GM12878 (cell line): ENCODE measurements around the gene TRPC1. TPM values are rescaled to one million over a fixed set of nuclear protein-coding genes. Genes with fewer than 3 reads are reported as not detected.

Experiments used
- ATAC-seq: fragments of 200-7000 bp; cut with Tn5 transposase; 3 replicates; pipeline ENCODE4 v1.9.1; 2020; ENCODE audit warnings: mild to moderate bottlenecking, moderate library complexity
- BruUV-seq: library from RNA; stranded (reverse); fragments of 400-500 nt; replicated peaks from 2 replicates; lab custom pipeline; 2021; lab: Mats Ljungman, UMichigan
- CTCF ChIA-PET: fragments of 300-600 bp; sonication (Branson Sonifier 250); formaldehyde crosslinking; extraction: SDS; loops from one replicate; lab custom pipeline; 2021; ENCODE audit warnings: inconsistent platforms; lab: Yijun Ruan, JAX
- POLR2A ChIA-PET: fragments of 350-600 bp; formaldehyde crosslinking; extraction: SDS; loops from one replicate; lab custom pipeline; 2021; ENCODE audit warnings: inconsistent platforms; lab: Charles Lee
- RAD21 ChIA-PET: fragments of 300-600 bp; sonication (Branson Sonifier 250); formaldehyde crosslinking; loops from one replicate; lab custom pipeline; 2023; ENCODE audit warnings: antibody characterized with exemption; ENCODE audit not compliant: unreplicated experiment; lab: Charles Lee
- SMC1A ChIA-PET: fragments of 300-600 bp; sonication (Branson Sonifier 250); formaldehyde crosslinking; loops from one replicate; lab custom pipeline; 2023; ENCODE audit not compliant: unreplicated experiment, uncharacterized antibody; lab: Charles Lee
- DNase-seq: peaks from one replicate; pipeline ENCODE4 v3.0.0-alpha.2; 2011; ENCODE audit warnings: low read depth, low spot score
- FAIRE-seq: peaks from 3 replicates; lab custom pipeline; 2011; peaks lifted over from hg19 to GRCh38; lab: Jason Lieb, UNC
- H2AFZ ChIP-seq: 2 replicates; pipeline ENCODE4 v1.6.0; 2011; ENCODE audit warnings: low read depth, low read length, control low read depth; ENCODE audit not compliant: control insufficient read depth
- H3K27ac ChIP-seq: 2 replicates; pipeline ENCODE4 v1.5.1; 2011; ENCODE audit warnings: control low read depth; ENCODE audit not compliant: control insufficient read depth, insufficient read depth
- H3K27me3 ChIP-seq, 2 experiments: replicated peaks in 1 of 2; 2 replicates each; pipeline versions ENCODE4 v1.6.0 to v1.6.1; 2011; ENCODE audit warnings: low read length in 1 of 2; ENCODE audit not compliant: control insufficient read depth in 2 of 2, insufficient read depth in 2 of 2
- H3K36me3 ChIP-seq, 2 experiments: 2 replicates each; pipeline ENCODE4 v1.5.1; 2011; ENCODE audit warnings: low read length in 1 of 2; ENCODE audit not compliant: control insufficient read depth in 2 of 2, insufficient read depth in 2 of 2
- H3K4me1 ChIP-seq: 2 replicates; pipeline ENCODE4 v1.6.1; 2011; ENCODE audit warnings: mild to moderate bottlenecking, low read length, moderate library complexity, mixed read lengths; ENCODE audit not compliant: control insufficient read depth, insufficient read depth
- H3K4me2 ChIP-seq: 2 replicates; pipeline ENCODE4 v1.6.0; 2011; ENCODE audit warnings: control low read depth; ENCODE audit not compliant: control insufficient read depth, insufficient read depth
- H3K4me3 ChIP-seq: fragments of 200-600 bp; sonication (generic); 2 replicates; pipeline ENCODE4 v1.5.1; 2016
- H3K79me2 ChIP-seq: 2 replicates; pipeline ENCODE4 v1.6.0; 2011; ENCODE audit warnings: low read length; ENCODE audit not compliant: control insufficient read depth, insufficient read depth
- H3K9ac ChIP-seq: 2 replicates; pipeline ENCODE4 v1.8.0; 2011; ENCODE audit warnings: low read length, control low read depth, mixed read lengths; ENCODE audit not compliant: control insufficient read depth, insufficient read depth
- H3K9me3 ChIP-seq: replicated peaks from 3 replicates; pipeline ENCODE4 v1.5.1; 2011; ENCODE audit warnings: mild to moderate bottlenecking, low read length; ENCODE audit not compliant: control insufficient read depth, insufficient read depth
- H4K20me1 ChIP-seq: 2 replicates; pipeline ENCODE4 v1.6.0; 2011; ENCODE audit not compliant: control insufficient read depth, insufficient read depth
- CBX5 ChIP-seq: sonication (generic); IDR thresholded peaks from 2 replicates; pipeline ENCODE4 v1.6.1; 2016; ENCODE audit warnings: low read depth, moderate library complexity, mild to moderate bottlenecking, inconsistent platforms
- CHD2 ChIP-seq: IDR thresholded peaks from 2 replicates; pipeline ENCODE4 v1.6.1; 2011; ENCODE audit warnings: low read depth, low read length, improper control_type of control experiment, borderline replicate concordance
- HDAC6 ChIP-seq: fragments of 200-600 bp; sonication (generic); IDR thresholded peaks from one replicate; pipeline ENCODE4 v1.8.0; 2017; ENCODE audit warnings: antibody characterized with exemption; ENCODE audit not compliant: unreplicated experiment
- IKZF1 ChIP-seq: fragments of 450-650 bp; conservative IDR thresholded peaks from 2 replicates; pipeline ENCODE4 v1.6.1; 2017; ENCODE audit warnings: antibody characterized with exemption, mild to moderate bottlenecking
- PML ChIP-seq: IDR thresholded peaks from 2 replicates; pipeline ENCODE4 v1.6.1; 2012; ENCODE audit warnings: low read length, inconsistent platforms
- SMAD5 ChIP-seq: IDR thresholded peaks from 2 replicates; pipeline ENCODE4 v1.6.1; 2016; ENCODE audit warnings: antibody characterized with exemption, low read depth
- SP1 ChIP-seq: IDR thresholded peaks from one replicate; pipeline ENCODE4 v1.6.1; 2011; ENCODE audit warnings: low read depth, low read length
- WGBS: methylation state at CpG from one replicate; pipeline ENCODE4 v1.1.6; 2016; ENCODE audit warnings: low lambda C conversion rate; ENCODE audit not compliant: insufficient replicate concordance, insufficient coverage; ENCODE audit errors: missing lambda C conversion rate; 5-methylcytosine and 5-hydroxymethylcytosine counted together
- in situ Hi-C: fragments of 300-500 bp; cut with MboI; formaldehyde crosslinking; loops from 9 replicates; pipeline ENCODE4 v1.14.3; 2018; ENCODE audit warnings: mixed read lengths
- intact Hi-C: fragments of 100-400 bp; cut with micrococcal nuclease; formaldehyde crosslinking; loops from one replicate; pipeline ENCODE4 v1.14.2; 2022; ENCODE audit not compliant: unreplicated experiment
- polyA plus RNA-seq, 11 experiments: library from polyadenylated mRNA; depleted of rRNA in 4 of 11; unstranded in 6 of 11; stranded (reverse) in 5 of 11; fragments of >200 nt; fragmentation: Nextera tagmentation in 4 of 11; fragmentation: Illumina TruSeq in 1 of 11; extraction: Ambion mirVana in 4 of 11; extraction: Trizol in 1 of 11; gene quantifications; 1 replicate in 1 of 11; 2 replicates in 10 of 11; pipeline versions ENCODE4 v1.2.1 to v1.2.3, GENCODE V29; 2011 to 2016; ENCODE audit warnings: inconsistent platforms in 2 of 11, missing spikeins in 2 of 11, low read depth in 1 of 11
- total RNA-seq, 4 experiments: library from RNA; depleted of rRNA in 3 of 4; stranded (reverse); fragments of >200 nt in 3 of 4; fragmentation: Illumina TruSeq in 1 of 4; extraction: Trizol in 1 of 4; gene quantifications; 2 replicates each; pipeline versions ENCODE4 v1.2.1 to v1.2.3, GENCODE V29; 2013 to 2021
- TF ChIP-seq, protein P1 (sequence below): IDR thresholded peaks from 2 replicates; pipeline ENCODE4 v1.6.1; 2011; ENCODE audit warnings: low read depth, low read length, improper control_type of control experiment, borderline replicate concordance
- TF ChIP-seq, protein P2 (sequence below): IDR thresholded peaks from 2 replicates; pipeline ENCODE4 v1.6.1; 2011; ENCODE audit warnings: mild to moderate bottlenecking, low read depth, low read length, moderate library complexity; ENCODE audit not compliant: insufficient replicate concordance
- TF ChIP-seq, protein P3 (sequence below): fragments of 450-650 bp; IDR thresholded peaks from 2 replicates; pipeline ENCODE4 v1.6.1; 2017; ENCODE audit warnings: mild to moderate bottlenecking, moderate library complexity
- TF ChIP-seq, protein P4 (sequence below): fragments of 450-650 bp; IDR thresholded peaks from 2 replicates; pipeline ENCODE4 v1.6.1; 2014; ENCODE audit warnings: mild to moderate bottlenecking

TRPC1 gene
- total and polyA plus RNA-seq, 10 of the 15 experiments (the other 5 are each of a cell fraction or from before 2014, with no cell fraction given) = 0.05 to 2.9 (median 0.17) TPM

DNA sequence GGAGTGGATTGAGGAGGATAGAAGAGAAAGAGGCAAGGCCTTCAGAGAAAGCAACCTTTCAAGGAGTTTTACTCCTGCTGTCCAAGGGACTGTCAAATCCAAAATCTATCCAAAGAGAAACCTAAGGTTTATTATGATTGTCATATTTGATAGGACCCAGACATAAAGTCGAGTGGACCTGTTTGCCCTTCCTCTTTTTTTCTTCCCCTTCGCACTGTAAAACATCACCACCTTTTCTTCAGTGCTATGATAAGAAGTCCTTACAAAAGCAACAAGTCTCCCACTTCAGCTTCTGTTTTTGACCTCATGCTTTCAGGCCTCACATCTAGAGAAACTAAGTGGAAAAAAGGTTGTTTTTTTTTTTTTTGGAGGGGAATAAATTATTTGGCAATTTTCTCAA lies 73.0 kb downstream of the TRPC1 start:
- in situ Hi-C loops = no loop called here
- TF ChIP-seq, protein P1, sequence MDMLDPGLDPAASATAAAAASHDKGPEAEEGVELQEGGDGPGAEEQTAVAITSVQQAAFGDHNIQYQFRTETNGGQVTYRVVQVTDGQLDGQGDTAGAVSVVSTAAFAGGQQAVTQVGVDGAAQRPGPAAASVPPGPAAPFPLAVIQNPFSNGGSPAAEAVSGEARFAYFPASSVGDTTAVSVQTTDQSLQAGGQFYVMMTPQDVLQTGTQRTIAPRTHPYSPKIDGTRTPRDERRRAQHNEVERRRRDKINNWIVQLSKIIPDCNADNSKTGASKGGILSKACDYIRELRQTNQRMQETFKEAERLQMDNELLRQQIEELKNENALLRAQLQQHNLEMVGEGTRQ = no peak
- TF ChIP-seq HDAC6 (no peak), CBX5 (no peak), SP1 (no peak)
- TF ChIP-seq, protein P2, sequence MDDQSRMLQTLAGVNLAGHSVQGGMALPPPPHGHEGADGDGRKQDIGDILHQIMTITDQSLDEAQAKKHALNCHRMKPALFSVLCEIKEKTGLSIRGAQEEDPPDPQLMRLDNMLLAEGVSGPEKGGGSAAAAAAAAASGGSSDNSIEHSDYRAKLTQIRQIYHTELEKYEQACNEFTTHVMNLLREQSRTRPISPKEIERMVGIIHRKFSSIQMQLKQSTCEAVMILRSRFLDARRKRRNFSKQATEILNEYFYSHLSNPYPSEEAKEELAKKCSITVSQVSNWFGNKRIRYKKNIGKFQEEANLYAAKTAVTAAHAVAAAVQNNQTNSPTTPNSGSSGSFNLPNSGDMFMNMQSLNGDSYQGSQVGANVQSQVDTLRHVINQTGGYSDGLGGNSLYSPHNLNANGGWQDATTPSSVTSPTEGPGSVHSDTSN = no peak
- CTCF ChIA-PET = no interaction called here

DNA sequence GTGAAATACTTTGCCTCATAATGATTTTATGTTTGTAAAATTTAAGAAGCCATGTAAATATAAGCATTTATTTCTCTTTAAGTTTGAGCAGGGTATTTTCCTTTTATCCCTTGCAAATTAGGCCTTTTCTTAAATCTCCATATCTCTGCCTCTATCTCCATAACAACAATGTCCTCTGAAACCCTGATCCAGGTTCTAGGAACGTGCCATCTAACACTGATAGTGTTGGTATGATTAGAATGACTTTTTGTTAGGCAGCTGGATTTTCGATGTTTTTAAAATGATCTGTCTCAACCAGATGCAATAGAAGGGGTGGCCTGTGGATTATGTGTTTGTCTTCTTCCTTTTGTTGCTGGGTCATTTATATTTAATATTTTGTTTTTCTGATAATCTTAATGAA lies 77.9 kb downstream of the TRPC1 start:
- H3K27me3 ChIP-seq = no peaks in the 10 kb centered on the region; a peak in 1 of 4 replicates
- H3K9me3 ChIP-seq = no peaks in the 10 kb centered on the region
- no peaks in the 10 kb centered on the region for H4K20me1 ChIP-seq
- SMC1A ChIA-PET = no interaction called here
- FAIRE-seq (no peak), DNase-seq (no peak), ATAC-seq (no peak)
- H3K36me3 ChIP-seq = no peaks in the 10 kb centered on the region
- RAD21 ChIA-PET = no interaction called here
- in situ Hi-C loops = no loop called here
- no peaks in the 10 kb centered on the region for H3K4me1 ChIP-seq
- no peak overlapping the region for H3K4me3 ChIP-seq
- H3K4me2 ChIP-seq = no peak overlapping the region
- no peaks in the 10 kb centered on the region for H3K79me2 ChIP-seq
- POLR2A ChIA-PET = no interaction called here
- intact Hi-C loops = no loop called here
- H3K27ac ChIP-seq = no peak overlapping the region
- CTCF ChIA-PET = no interaction called here
- BruUV-seq = no TSS peak
- 30% methylated on average over 2 of the region's 2 CpGs for WGBS
- no peak overlapping the region for H3K9ac ChIP-seq
- no peak overlapping the region for H2AFZ ChIP-seq
- TF ChIP-seq, protein P3, sequence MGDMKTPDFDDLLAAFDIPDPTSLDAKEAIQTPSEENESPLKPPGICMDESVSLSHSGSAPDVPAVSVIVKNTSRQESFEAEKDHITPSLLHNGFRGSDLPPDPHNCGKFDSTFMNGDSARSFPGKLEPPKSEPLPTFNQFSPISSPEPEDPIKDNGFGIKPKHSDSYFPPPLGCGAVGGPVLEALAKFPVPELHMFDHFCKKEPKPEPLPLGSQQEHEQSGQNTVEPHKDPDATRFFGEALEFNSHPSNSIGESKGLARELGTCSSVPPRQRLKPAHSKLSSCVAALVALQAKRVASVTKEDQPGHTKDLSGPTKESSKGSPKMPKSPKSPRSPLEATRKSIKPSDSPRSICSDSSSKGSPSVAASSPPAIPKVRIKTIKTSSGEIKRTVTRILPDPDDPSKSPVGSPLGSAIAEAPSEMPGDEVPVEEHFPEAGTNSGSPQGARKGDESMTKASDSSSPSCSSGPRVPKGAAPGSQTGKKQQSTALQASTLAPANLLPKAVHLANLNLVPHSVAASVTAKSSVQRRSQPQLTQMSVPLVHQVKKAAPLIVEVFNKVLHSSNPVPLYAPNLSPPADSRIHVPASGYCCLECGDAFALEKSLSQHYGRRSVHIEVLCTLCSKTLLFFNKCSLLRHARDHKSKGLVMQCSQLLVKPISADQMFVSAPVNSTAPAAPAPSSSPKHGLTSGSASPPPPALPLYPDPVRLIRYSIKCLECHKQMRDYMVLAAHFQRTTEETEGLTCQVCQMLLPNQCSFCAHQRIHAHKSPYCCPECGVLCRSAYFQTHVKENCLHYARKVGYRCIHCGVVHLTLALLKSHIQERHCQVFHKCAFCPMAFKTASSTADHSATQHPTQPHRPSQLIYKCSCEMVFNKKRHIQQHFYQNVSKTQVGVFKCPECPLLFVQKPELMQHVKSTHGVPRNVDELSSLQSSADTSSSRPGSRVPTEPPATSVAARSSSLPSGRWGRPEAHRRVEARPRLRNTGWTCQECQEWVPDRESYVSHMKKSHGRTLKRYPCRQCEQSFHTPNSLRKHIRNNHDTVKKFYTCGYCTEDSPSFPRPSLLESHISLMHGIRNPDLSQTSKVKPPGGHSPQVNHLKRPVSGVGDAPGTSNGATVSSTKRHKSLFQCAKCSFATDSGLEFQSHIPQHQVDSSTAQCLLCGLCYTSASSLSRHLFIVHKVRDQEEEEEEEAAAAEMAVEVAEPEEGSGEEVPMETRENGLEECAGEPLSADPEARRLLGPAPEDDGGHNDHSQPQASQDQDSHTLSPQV = no peak
- TF ChIP-seq, protein P4, sequence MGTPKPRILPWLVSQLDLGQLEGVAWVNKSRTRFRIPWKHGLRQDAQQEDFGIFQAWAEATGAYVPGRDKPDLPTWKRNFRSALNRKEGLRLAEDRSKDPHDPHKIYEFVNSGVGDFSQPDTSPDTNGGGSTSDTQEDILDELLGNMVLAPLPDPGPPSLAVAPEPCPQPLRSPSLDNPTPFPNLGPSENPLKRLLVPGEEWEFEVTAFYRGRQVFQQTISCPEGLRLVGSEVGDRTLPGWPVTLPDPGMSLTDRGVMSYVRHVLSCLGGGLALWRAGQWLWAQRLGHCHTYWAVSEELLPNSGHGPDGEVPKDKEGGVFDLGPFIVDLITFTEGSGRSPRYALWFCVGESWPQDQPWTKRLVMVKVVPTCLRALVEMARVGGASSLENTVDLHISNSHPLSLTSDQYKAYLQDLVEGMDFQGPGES = no peak
- TF ChIP-seq PML (no peak), SMAD5 (no peak), CHD2 (no peak), IKZF1 (no peak)

More for the DNA sequence above, 73.0 kb downstream of the TRPC1 start:
- ATAC-seq (no peak), DNase-seq (no peak), FAIRE-seq (no peak)
- Histone ChIP-seq H3K27me3 (peaks cover 0 to 5% of the 10 kb centered on the region in 2 experiments; a peak in 2 of 4 replicates), H3K9me3 (no peaks in the 10 kb centered on the region; the same call in 2 of the 3 replicates), H3K36me3 (no peaks in the 10 kb centered on the region), H3K4me1 (no peaks in the 10 kb centered on the region), H3K9ac (no peak overlapping the region), H3K27ac (no peak overlapping the region), H4K20me1 (no peaks in the 10 kb centered on the region), H2AFZ (no peak overlapping the region), H3K4me3 (no peak overlapping the region), H3K4me2 (no peak overlapping the region), H3K79me2 (no peaks in the 10 kb centered on the region)
- ChIA-PET SMC1A (no interaction called here), RAD21 (no interaction called here), POLR2A (no interaction called here)
- WGBS = 14% methylated on average over 2 of the region's 2 CpGs
- intact Hi-C loops = no loop called here
- no TSS peak for BruUV-seq
